HG03097 (cell line): Measurements from ENCODE around the gene APLF.
"Not testable (repeated sequence)": the region's sequence is repeated elsewhere in the genome, so short reads cannot be mapped to it uniquely, and the experiment has no call there.

ENCODE experiments used
- ATAC-seq: cut with Tn5 transposase; IDR thresholded peaks from one replicate; pipeline ENCODE4 v1.9.1; 2021; ENCODE audit not compliant: unreplicated experiment, low FRiP score

The APLF gene

DNA sequence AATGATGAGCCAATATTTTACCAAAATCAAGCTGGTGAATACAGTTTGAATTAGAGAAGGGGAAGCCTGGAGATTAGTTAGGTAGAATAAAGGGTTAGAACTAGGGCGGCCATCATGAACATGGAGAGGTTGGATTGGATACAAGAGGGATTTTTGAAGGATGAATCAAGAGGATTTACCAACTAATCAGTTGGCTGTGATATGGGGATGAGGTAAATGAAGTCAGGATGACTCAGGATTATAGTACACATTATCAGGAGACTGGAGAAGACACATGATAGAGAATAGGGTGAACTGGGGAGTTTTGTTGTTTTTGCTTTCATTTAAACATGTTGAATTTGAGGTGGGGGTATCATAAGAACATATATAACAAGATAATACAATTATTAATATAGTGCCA lies 102.2 kb downstream of the APLF start:
- no peak for ATAC-seq

DNA sequence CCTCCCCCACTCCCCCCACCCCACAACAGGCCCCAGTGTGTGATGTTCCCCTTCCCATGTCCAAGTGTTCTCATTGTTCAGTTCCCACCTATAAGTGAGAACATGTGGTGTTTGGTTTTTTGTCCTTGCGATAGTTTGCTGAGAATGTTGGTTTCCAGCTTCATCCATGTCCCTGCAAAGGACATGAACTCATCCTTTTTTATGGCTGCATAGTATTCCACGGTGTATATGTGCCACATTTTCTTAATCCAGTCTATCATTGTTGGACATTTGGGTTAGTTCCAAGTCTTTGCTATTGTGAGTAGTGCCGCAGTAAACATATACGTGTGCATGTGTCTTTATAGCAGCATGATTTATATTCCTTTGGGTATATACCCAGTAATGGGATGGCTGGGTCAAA lies 103.0 kb downstream of the APLF start:
- not testable (repeated sequence) for ATAC-seq

DNA sequence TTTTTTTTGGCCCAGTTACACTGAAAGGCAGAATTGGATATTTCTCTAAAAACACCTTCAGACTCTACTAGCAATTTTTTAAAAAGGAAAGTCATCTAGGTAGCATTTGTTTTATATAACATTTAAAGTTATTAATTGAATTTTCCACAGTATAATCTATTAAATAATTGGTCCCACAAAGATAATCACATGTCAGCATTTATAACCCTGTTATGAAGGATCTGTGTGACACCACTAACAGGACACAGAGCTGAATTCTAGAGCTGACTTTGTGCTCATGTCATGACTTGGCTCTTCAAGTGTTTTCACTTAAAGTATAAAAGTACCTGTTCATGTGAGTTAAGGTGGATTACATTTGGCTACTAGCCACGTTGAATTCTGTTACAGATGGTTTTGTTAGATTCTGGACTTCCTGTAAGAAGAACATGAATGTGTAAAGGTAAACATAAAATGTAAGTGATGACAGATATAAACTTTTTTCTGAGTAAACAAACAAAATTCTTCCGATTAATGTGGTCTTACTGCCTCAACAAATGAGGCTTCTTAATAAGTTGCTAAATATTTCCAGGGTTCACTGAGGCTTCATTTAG lies 106.9 kb downstream of the APLF start:
- ATAC-seq, result no peak

DNA sequence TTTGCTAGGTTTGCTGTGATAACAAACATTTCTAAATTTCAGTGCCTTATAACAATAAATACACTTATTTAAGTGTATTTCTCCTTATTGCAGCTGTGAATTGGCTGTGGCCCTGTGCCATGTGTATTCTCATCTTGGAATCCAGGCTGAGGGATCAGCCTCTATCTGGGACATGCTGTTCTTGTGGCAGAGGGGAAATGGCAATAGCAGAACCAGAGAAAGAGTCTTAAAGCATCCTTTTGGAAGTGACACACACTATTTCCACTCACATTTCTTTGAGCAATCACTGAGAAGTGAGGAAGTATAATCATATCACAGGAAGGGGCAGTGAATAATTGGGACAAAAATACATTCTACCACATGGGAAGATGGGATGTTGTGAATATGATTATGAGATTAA lies 109.8 kb downstream of the APLF start:
- no peak for ATAC-seq

DNA sequence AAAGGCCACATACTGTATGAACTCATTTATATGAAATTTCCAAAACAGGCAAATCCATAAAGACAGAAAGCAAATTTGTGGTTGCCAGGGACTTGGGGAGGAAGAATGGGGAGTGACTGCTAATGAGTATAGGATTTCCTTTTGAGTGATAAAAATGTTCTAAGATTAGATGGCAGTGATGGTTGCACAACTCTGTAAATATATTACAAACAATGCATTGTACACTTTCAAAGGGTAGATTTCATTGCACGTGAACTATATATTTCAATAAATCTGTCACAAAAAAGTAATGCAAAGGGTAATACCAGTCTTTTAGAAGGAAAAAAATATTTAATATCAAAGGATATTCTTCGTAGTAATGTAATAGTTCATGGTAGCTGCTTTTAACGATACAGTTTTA lies 112.3 kb downstream of the APLF start:
- no peak for ATAC-seq

DNA sequence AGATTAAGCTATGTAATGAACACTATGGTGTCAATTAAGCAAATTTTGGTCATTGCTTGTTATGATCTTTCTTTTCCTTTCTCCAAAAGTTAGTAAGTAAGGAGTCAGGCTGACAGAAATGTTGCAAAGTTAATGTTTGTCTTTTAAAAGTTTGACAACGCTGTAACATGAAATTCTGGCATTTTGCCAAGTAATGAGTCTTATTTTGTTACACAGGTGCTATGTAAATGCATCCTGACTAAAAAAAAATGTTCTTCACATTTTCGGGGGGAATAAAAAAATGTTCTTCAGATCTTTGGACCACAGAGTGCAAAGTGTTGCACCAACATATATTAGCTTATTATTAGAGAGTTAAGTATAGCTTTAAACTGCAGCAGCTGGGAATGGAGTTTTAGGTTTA lies 121.2 kb downstream of the APLF start:
- ATAC-seq, result no peak

DNA sequence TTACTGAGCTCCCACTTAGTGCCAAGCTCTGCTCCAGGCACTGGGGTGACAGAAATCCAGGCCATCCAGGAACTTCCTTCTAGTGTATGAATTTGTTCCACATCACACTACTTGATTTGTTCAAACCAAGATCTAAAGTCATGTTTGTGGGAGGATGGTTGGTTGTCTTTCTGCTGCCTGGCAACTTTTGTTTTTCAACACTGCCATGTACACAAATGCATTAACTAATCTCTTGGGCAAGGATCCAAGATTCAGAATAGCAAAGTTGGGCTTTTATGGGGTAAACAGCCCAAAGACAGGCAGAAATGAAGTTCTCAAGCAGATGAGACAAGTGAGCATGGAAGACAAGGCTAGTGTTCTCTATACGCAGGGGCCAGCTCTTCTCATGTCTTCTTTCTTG lies 122.6 kb downstream of the APLF start:
- no peak for ATAC-seq

DNA sequence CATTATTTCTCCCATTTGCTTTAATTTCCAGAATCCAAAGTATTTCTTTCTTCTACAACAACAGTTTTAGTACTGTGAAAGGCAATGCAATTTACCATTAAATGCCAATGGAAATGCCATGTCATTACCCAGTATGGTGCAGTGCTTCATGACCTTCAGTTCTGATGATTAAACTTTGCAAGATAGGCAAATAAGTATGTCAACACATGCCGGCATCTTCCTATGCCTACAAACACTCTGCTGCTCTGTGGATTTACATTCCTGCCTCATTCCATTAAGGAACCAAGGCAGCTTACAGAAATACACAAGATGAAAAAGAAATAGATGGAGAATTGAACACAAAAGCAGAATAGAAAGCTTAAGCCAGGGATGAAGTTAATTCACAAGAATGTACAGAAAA lies 123.3 kb downstream of the APLF start:
- no peak for ATAC-seq

DNA sequence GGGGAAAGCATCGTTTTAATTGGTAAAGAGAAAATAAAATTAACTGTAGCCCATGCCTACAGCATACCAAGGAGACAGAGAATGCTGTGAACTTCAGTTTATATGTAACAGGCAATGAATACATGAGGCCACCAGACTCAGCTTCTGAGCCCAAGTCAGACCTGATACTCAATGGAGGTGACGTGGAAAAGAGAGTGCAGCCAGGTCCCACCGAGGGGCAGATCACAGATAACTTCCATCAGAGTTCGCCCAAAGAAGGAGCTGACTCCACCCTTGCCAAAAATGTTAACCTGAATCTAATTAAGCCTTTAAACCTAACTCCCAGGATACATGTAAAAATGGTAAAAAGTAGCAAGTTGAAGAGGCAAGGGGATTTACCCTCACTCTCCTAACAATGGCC lies 123.8 kb downstream of the APLF start:
- ATAC-seq, result no peak

DNA sequence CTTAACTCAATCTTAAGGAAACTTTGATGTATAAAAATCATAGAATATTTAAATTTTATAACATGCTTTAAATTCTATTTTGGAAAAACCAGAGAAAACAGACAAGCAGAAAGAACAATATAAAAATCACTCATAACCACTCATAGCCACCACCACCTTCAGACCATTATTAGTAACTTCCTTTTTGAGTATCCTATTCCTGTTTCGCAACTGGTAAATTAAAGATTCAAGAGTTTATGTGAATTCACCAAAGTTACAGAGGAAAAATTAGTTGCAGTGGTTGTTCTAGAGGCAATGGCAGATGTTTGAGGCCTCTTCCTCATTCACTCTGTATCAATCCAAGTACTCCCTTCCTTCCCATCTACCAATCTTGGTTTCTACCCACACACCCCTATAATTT lies 126.7 kb downstream of the APLF start:
- no peak for ATAC-seq

DNA sequence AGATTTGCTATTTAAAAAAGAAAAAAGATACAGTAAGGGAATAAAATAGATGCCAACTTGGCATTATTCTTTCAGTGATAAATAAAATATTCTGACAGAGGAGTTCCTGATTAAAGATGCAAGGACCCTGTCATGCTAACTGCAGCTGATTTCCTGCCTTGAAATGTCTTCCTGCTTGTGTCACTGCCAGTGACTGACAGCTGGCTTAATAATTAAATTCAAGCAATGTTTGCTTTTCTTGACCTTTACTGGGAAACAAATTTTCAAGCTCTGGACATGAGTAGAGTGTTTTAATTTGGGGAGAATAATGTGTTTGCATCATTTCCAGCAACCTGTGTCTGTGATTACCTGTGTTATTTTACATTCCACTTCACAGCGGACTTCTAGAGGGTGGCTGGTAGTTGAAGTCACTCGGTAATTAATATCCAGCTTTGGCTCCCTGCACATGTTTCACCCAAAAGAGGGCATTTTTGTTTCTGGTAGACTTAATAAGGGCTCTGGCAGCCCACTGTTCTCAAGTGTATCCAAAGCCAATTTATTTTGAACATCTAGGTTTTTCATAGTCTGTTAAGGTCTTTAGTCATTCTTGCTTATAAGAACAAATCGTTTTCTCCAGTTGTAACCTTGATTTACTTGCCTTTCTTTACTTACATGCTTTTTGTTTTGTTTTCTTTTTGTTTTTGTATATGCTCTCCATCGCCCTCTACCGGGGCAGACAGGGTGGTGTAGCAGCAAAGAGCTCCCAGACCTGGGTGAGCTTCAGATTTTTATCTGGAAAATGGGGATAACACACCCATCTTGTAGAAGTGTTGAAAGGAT lies 127.5 kb downstream of the APLF start:
- peak; percentile 81 for ATAC-seq

DNA sequence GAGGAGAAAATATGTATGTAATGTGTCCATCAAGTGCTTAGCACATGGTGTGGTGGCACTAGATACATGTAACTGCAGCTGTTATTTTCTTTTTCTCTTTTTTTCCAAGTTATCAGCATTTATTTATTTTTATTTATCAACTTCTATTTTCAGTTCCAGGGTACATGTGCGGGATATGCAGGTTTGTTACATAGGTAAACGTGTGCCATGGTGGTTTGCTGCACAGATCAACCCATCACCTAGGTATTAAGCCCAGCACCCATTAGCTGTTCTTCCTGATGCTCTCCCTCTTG lies 128.1 kb downstream of the APLF start:
- ATAC-seq, result not testable (repeated sequence)

DNA sequence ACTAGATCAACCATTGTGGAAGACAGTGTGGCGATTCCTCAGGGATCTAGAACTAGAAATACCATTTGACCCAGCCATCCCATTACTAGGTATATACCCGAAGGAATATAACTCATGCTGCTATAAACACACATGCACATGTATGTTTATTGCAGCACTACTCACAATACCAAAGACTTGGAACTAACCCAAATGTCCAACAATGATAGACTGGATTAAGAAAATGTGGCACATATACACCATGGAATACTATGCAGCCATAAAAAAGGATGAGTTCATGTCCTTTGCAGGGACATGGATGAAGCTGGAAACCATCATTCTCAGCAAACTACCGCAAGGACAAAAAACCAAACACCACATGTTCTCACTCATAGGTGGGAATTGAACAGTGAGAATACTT lies 133.1 kb downstream of the APLF start:
- ATAC-seq, result not testable (repeated sequence)

DNA sequence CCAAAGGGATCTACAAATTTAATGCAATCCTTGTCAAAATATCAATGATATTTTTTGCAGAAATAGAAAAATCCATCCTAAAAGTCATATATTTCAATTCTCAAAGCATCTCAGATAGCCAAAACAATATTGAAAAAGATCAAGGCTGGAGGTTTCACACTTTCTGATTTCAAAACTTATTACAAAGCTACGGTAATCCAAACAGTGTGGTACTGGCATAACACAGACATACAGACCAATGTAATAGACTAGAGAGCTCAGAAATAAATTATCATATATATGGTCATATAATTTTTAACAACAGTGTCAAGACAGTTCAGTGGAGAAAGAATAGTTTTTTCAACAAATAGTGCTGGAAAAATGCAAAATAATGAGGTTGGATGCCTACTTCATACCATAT lies 135.7 kb downstream of the APLF start:
- ATAC-seq, result no peak

DNA sequence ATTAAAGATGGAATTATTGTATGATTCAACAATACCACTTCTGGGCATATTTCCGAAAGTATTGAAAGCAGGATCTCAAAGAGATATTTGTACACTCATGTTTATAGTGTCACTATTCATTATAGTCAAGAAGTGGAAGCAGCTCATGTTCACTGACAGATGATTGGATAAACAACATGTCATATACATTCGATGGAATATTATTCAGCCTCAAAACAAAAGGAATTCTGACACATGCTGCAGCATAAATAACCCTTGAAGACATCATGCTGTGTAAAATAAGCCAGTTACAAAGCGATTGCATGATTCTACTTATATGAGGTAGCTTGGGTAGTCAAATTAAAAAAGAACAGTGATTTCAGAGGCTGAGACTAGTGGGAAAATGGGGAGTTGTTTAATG lies 136.7 kb downstream of the APLF start:
- no peak for ATAC-seq

DNA sequence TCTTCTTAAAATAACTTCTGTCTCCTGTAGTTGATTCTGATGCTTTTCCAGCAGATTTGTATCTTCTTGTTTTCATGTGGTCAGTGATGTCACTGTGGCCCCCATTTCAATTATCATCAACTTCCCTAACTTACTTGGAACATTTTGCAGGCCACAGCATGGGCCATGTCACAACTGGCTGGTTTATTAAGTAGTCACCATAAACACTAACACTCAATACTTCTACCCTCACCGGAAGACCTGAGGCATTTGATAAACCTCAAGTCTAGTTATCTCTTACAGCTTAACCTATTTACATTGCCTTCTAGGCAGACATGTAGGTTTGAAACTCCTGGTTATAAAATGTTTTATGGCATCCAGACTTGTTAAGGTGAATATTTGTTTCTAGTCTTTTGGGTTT lies 138.6 kb downstream of the APLF start:
- no peak for ATAC-seq

DNA sequence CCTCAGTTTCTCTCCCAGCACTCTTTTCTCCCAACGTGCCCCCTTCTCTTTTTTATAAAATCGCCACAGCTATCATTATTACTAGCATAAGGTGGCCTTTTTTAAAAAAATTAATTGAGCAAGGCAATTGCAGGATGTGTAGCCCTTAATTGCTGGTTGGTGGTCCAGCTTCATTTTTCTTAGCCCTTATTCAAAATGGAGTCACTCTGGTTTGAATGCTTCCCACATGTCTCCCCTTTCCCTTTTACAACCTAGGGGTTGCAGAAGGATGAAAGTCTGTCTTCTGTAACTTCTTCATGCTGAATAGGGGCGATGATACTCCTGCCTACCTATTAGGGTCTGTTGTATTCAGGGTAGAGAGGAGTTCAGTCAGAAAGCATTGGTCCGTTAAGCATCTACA lies 139.4 kb downstream of the APLF start:
- ATAC-seq, result no peak

DNA sequence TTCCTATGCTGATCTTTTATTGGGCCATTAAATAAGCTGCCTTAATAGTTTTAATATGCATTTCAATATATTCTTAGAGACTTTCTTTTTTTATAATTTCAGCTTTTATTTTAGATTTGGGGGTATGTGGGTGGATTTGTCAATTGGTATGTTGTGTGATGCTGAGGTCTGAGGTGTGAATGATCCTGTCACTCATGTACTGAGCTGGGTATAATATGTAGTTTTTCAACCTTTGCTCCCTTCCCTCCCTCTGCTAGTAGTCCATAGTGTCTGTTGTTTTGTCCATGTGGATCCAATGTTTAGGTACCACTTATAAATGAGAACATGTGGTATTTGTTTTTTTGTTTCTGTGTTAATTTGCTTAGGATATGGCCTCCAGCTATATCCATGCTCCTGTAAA lies 140.5 kb downstream of the APLF start:
- ATAC-seq, result no peak

DNA sequence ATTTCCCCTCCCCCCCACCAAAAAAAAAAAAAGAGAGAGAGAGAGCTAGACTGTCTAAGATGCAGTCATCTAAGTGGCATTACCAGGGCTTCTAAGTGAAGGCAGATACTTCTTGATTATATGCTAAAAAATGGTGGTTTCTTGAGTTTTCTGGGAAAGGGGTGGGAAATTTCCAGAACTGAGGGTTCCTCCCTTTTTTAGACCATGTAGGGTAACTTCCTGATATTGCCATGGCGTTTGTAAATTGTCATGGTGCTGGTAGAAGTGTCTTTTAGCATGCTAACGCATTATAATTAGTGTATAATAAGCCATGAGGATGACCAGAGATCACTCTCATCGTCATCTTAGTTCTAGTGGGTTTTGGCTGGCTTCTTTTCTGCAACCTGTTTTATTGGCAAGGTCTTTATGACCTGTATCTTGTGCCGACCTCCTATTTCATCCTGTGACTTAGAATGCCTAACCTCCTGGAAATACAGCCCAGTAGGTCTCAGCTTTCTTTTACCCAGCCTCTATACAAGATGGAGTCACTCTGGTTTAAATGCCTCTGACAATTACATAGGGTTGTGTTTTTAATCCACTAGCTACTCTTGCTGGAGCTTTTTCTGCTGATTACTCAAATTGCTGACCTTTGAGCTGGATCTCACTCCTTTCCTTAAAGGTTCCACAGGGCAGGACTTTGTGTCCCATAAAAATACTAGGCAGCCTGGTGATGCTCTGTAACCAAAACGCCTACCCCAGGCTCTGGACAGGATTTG lies 145.6 kb downstream of the APLF start:
- no peak for ATAC-seq

DNA sequence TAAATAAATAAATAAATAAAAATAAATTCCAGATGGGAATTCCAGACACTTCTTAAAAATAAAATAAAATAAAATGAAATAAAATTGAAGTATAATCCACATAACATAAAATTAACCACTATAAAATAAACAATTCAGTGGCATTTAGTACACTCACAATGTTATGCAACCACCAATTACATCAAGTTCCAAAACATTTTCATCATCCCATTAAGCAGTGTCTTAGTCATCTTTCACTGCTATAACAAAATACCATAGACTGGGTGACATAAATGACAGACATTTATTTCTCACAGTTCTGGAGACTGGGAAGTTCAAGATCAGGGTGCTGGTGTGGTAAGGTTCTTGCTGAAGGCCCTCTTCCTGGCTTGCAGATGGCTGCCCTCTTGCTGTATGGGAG lies 153.4 kb downstream of the APLF start:
- no peak for ATAC-seq

DNA sequence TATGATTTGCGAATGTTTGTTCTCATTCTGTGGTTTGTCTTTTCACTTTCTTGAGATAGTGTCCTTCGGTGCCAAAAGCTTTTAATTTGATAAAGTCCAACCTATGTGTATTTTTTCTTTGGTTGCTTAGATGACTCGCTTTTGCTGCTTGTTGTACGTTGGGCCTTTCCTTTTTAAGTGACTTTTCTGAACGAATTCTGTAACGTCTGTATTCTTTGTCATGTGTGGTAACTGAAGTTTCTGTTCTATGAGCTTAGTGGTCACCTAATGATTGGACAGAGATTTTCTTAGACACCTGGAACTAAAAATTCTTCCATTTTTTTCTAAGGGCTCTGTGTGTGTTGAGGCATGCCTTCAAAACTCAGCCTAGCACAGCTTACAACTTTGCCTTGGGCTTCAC lies 156.4 kb downstream of the APLF start:
- no peak for ATAC-seq

DNA sequence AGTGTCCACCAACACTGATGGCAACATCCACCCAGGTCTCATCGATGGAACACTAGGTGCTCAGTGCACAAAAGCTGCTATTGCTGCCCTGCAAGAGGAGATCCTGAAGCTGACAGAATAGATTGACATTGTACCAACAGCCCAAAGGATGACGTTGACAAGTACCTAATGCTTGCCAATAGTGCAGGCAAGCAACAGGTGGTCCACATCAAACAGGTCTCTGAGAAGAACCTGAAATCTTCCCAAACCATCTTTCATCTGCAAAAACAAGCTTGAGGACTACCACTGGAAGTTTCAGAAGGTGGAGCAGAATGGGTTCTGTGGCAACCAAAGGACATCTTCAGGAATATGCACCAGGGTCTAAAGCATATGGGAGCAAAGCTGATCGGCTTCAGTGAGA lies 160.2 kb downstream of the APLF start:
- ATAC-seq, result no peak
